Stimulated activated memory B cell treated with anti-CD40 and anti-IgM and Interleukin-4, amounts not matched to agents 10 μg/mL and 1 μg/mL and 100 μg/mL, for 72 hours (primary cell): Measurements from ENCODE around the gene DUSP14.

Source experiments
- ATAC-seq: fragments of 150-1000 bp; cut with Tn5 transposase; 2 replicates; pipeline ENCODE4 v1.10.0; 2021
- H3K27ac Mint-ChIP-seq: one replicate; pipeline ENCODE4 v1.8.0; 2022; ENCODE audit warnings: mild to moderate bottlenecking, mixed read lengths
- H3K27me3 Mint-ChIP-seq: one replicate; pipeline ENCODE4 v1.8.0; 2022; ENCODE audit warnings: mixed read lengths
- H3K36me3 Mint-ChIP-seq: one replicate; pipeline ENCODE4 v1.8.0; 2022; ENCODE audit warnings: mixed read lengths
- H3K4me1 Mint-ChIP-seq: one replicate; pipeline ENCODE4 v1.8.0; 2022; ENCODE audit warnings: mixed read lengths
- H3K4me3 Mint-ChIP-seq: one replicate; pipeline ENCODE4 v1.8.0; 2022; ENCODE audit warnings: mild to moderate bottlenecking, moderate library complexity, mixed read lengths
- H3K9me3 Mint-ChIP-seq: one replicate; pipeline ENCODE4 v1.8.0; 2022; ENCODE audit warnings: mixed read lengths

DUSP14 gene

GRCh38 chr17:37553401-37553966 lies 63.8 kb downstream of the DUSP14 start:
- no peak for ATAC-seq
- Mint-ChIP-seq H3K36me3 (peaks cover 44% of the 10 kb centered on the region), H3K4me3 (no peak overlapping the region), H3K4me1 (peaks cover 35% of the 10 kb centered on the region), H3K27me3 (no peaks in the 10 kb centered on the region), H3K9me3 (no peaks in the 10 kb centered on the region), H3K27ac (peak overlapping the region; percentile 64)

- Mint-ChIP-seq H3K27ac (no peak overlapping the region), H3K9me3 (no peaks in the 10 kb centered on the region), H3K4me1 (peaks cover 29% of the 10 kb centered on the region), H3K27me3 (no peaks in the 10 kb centered on the region), H3K4me3 (no peak overlapping the region), H3K36me3 (peaks cover 52% of the 10 kb centered on the region)
- ATAC-seq: no peak
Observed at GRCh38 chr17:37555386-37555785, 65.7 kb downstream of the DUSP14 start.

DNA sequence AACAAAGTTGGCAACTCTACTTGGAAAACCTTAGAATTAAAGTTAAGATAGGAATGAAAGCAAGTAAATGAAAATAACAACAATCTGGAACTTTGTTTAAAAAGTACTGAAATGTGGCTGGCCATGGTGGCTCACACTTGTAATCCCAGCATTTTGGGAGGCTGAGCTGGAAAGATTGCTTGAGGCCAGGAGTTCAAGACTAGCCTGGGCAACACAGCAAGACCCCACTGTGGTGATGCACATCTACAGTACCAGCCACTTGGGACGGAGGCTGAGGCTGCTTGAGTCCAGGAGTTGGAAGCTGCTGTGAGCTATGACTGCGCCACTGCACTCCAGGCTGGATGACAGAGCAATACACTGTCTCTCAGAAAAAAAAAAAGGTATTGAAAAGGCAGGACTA lies 67.8 kb downstream of the DUSP14 start:
- H3K4me1 Mint-ChIP-seq: peaks cover 8% of the 10 kb centered on the region
- ATAC-seq: no peak
- H3K9me3 Mint-ChIP-seq: no peaks in the 10 kb centered on the region
- peaks cover 45% of the 10 kb centered on the region for H3K36me3 Mint-ChIP-seq
- no peak overlapping the region for H3K4me3 Mint-ChIP-seq
- H3K27ac Mint-ChIP-seq: no peak overlapping the region
- H3K27me3 Mint-ChIP-seq: no peaks in the 10 kb centered on the region

DNA sequence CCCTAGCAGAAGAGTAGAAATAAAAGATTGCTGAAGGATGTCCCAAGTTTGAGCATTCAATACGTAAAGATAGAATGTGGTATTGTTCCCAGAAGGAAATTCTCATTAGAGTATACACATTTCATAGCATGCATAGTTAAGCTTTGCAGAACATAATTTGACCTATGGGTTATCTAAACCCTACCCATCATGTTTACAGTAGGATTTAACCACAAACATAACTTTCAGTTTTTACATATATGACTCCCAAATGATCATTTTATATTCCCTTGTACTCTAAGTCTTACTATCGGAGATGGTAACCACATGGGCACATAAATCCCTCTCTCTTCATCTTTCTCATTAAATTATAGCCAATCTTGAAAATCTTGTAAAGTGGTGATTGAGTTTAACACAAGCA lies 68.6 kb downstream of the DUSP14 start:
- no peaks in the 10 kb centered on the region for H3K4me1 Mint-ChIP-seq
- H3K36me3 Mint-ChIP-seq: peaks cover 38% of the 10 kb centered on the region
- no peak for ATAC-seq
- H3K27ac Mint-ChIP-seq: no peak overlapping the region
- H3K9me3 Mint-ChIP-seq: no peaks in the 10 kb centered on the region
- no peak overlapping the region for H3K4me3 Mint-ChIP-seq
- H3K27me3 Mint-ChIP-seq: no peaks in the 10 kb centered on the region

DNA sequence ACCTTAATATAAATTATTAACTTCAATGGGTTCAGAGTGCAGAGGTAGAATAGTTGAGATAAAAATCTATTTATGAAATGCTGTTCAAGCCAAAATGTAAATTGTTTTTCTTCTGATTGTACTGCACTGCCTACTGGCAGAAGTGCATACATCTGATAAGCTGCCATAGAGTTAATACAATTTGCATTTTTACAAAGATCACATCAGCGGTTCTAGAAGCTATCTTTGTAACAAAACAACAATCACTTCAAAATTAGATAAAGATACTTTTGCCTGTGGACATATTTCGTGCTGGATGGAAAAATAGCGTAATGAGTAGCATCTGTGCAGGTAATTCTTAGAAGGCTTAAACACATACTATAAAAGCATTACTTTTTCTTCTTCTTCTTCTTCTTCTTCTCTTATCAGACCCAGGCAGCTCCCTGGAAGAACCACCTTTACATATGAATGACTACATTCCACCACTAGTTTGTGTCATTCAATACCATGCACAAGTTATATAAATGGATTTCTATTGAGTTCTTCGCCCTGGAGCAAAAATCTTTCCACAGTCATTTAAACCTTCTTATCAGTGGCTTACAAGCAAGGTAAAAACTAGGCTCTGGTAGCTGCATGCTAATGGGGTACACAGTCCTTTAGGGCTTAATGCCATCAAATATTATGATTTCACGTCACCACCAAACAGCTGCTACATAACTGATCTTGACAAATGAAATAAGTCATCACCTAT lies 72.5 kb downstream of the DUSP14 start:
- no peaks in the 10 kb centered on the region for H3K4me1 Mint-ChIP-seq
- H3K27me3 Mint-ChIP-seq: no peaks in the 10 kb centered on the region
- ATAC-seq: no peak
- no peaks in the 10 kb centered on the region for H3K9me3 Mint-ChIP-seq
- peaks cover 62% of the 10 kb centered on the region for H3K36me3 Mint-ChIP-seq
- H3K4me3 Mint-ChIP-seq: no peak overlapping the region
- no peak overlapping the region for H3K27ac Mint-ChIP-seq
